Endothelial cell of umbilical vein (primary cell): ENCODE results near the gene TSPAN14. TPM values are rescaled to one million over a fixed set of nuclear protein-coding genes. Genes with fewer than 3 reads are reported as not detected.
A peak's percentile ranks its signal among the peaks of the same experiment; 100 is the strongest.

ENCODE experiments used
- BruUV-seq: library from RNA; stranded (reverse); fragments of 400-500 nt; replicated peaks from 2 replicates; lab custom pipeline; 2021; lab: Mats Ljungman, UMichigan
- CTCF ChIA-PET: fragments of 300-600, 350-600 bp; sonication (Branson Sonifier 250); formaldehyde crosslinking; loops from one replicate; lab custom pipeline; 2021; ENCODE audit warnings: antibody characterized with exemption, inconsistent platforms; lab: Charles Lee
- POLR2A ChIA-PET: fragments of 300-600, 350-600 bp; sonication (Branson Sonifier 250); formaldehyde crosslinking; loops from one replicate; lab custom pipeline; 2021; ENCODE audit warnings: antibody characterized with exemption, inconsistent platforms; lab: Charles Lee
- DNase-seq: peaks from one replicate; pipeline ENCODE4 v3.0.0-alpha.2; 2011; ENCODE audit warnings: low read depth, low spot score
- FAIRE-seq: peaks from 2 replicates; lab custom pipeline; 2011; peaks lifted over from hg19 to GRCh38; lab: Jason Lieb, UNC
- H2AFZ ChIP-seq: 2 replicates; pipeline ENCODE4 v1.6.0; 2012; ENCODE audit warnings: low read depth, low read length, control low read depth, inconsistent platforms
- H3K27ac ChIP-seq: 2 replicates; pipeline ENCODE4 v1.5.1; 2011; ENCODE audit warnings: low read depth, mild to moderate bottlenecking, control low read depth, low read length, moderate library complexity; ENCODE audit not compliant: insufficient read depth
- H3K27me3 ChIP-seq, 2 experiments: 2 replicates each; pipeline versions ENCODE4 v1.6.0 to v1.6.1; 2011; ENCODE audit warnings: low read length in 2 of 2, mixed read lengths in 1 of 2; ENCODE audit not compliant: control insufficient read depth in 2 of 2, insufficient read depth in 2 of 2
- H3K36me3 ChIP-seq, 2 experiments: 2 replicates in 1 of 2; 3 replicates in 1 of 2; pipeline ENCODE4 v1.5.1; 2011; ENCODE audit warnings: low read length in 2 of 2, mild to moderate bottlenecking in 1 of 2, moderate library complexity in 1 of 2; ENCODE audit not compliant: control insufficient read depth in 2 of 2, insufficient read depth in 2 of 2; ENCODE audit errors: extremely low read depth in 1 of 2
- H3K4me1 ChIP-seq: 3 replicates; pipeline ENCODE4 v1.5.1; 2011; ENCODE audit warnings: mild to moderate bottlenecking, low read length; ENCODE audit not compliant: control insufficient read depth, insufficient read depth; ENCODE audit errors: extremely low read depth
- H3K4me2 ChIP-seq: 2 replicates; pipeline ENCODE4 v1.6.1; 2011; ENCODE audit warnings: low read length, control low read depth, mixed read lengths; ENCODE audit not compliant: insufficient read depth
- H3K4me3 ChIP-seq, 3 experiments: fragments of 200-600 bp in 1 of 3; sonication (generic), shearing (Covaris generic) in 1 of 3; replicated peaks in 1 of 3; 2 replicates each; pipeline ENCODE4 v1.5.1; 2011 to 2016; ENCODE audit warnings: control low read depth in 3 of 3, low read length in 3 of 3, mild to moderate bottlenecking in 2 of 3, inconsistent platforms in 1 of 3, low read depth in 1 of 3, moderate library complexity in 1 of 3; ENCODE audit not compliant: insufficient read depth in 1 of 3
- H3K79me2 ChIP-seq: 2 replicates; pipeline ENCODE4 v1.6.0; 2012; ENCODE audit warnings: low read length, inconsistent platforms; ENCODE audit not compliant: control insufficient read depth, insufficient read depth
- H3K9ac ChIP-seq: replicated peaks from 2 replicates; pipeline ENCODE3; 2011; ENCODE audit warnings: low read length, control low read depth; ENCODE audit not compliant: insufficient read depth; ENCODE audit errors: extremely low read depth
- H3K9me1 ChIP-seq: replicated peaks from 3 replicates; pipeline ENCODE4 v1.6.0; 2011; ENCODE audit warnings: mild to moderate bottlenecking, low read length; ENCODE audit not compliant: control insufficient read depth, insufficient read depth; ENCODE audit errors: extremely low read depth
- H3K9me3 ChIP-seq: replicated peaks from 2 replicates; pipeline ENCODE4 v1.5.1; 2012; ENCODE audit warnings: low read length, inconsistent platforms; ENCODE audit not compliant: control insufficient read depth, insufficient read depth
- H4K20me1 ChIP-seq: replicated peaks from 2 replicates; pipeline ENCODE3; 2011; ENCODE audit warnings: mild to moderate bottlenecking, low read length; ENCODE audit not compliant: control insufficient read depth, insufficient read depth; ENCODE audit errors: extremely low read depth
- EZH2 ChIP-seq: IDR thresholded peaks from 2 replicates; pipeline ENCODE4 v1.6.1; 2012; ENCODE audit warnings: borderline replicate concordance, low read depth, mild to moderate bottlenecking, moderate library complexity, low read length, inconsistent platforms; ENCODE audit not compliant: severe bottlenecking
- FOS ChIP-seq: IDR thresholded peaks from 2 replicates; pipeline ENCODE4 v1.6.1; 2011; ENCODE audit warnings: mild to moderate bottlenecking, low read length, moderate library complexity, borderline replicate concordance; ENCODE audit not compliant: insufficient read depth
- GATA2 ChIP-seq: IDR thresholded peaks from 2 replicates; pipeline ENCODE4 v1.7.0; 2011; ENCODE audit warnings: low read depth, mild to moderate bottlenecking, moderate library complexity, mixed read lengths, low read length; ENCODE audit not compliant: insufficient read length, insufficient read depth
- JUN ChIP-seq: IDR thresholded peaks from 2 replicates; pipeline ENCODE4 v1.6.1; 2011; ENCODE audit warnings: borderline replicate concordance, low read depth; ENCODE audit not compliant: insufficient read length, insufficient read depth
- MYC ChIP-seq: IDR thresholded peaks from one replicate; pipeline ENCODE4 v1.6.1; 2011; ENCODE audit warnings: mild to moderate bottlenecking, low read depth, low read length
- POLR2A ChIP-seq: IDR thresholded peaks from 2 replicates; pipeline ENCODE4 v1.6.1; 2012; ENCODE audit warnings: low read depth, mild to moderate bottlenecking, control low read depth, low read length
- POLR2AphosphoS5 ChIP-seq: IDR thresholded peaks from 2 replicates; pipeline ENCODE4 v1.6.1; 2012; ENCODE audit warnings: low read depth, mild to moderate bottlenecking, control low read depth, low read length, moderate library complexity; ENCODE audit not compliant: insufficient read depth
- dilution Hi-C: fragments of 300-500 bp; cut with MboI; formaldehyde crosslinking; loops from one replicate; pipeline ENCODE4 v1.15.0; 2019; ENCODE audit warnings: low sequenced_read_pairs; ENCODE audit not compliant: extremely low pct_ligation_motif_present
- intact Hi-C: fragments of 100-400 bp; cut with micrococcal nuclease; formaldehyde crosslinking; loops from one replicate; pipeline ENCODE4 v1.10.0; 2022
- polyA plus RNA-seq, 4 experiments: library from polyadenylated mRNA; depleted of rRNA in 3 of 4; stranded (reverse) in 3 of 4; unstranded in 1 of 4; fragments of >200 nt; gene quantifications; 2 replicates each; pipeline versions ENCODE4 v1.2.1 to v1.2.3, GENCODE V29; 2011 to 2012; ENCODE audit warnings: missing spikeins in 1 of 4
- total RNA-seq: library from RNA; stranded (reverse); gene quantifications from 2 replicates; pipeline ENCODE4 v1.2.3, GENCODE V29; 2021
- TF ChIP-seq, protein P1 (sequence below), 2 donors: IDR thresholded peaks; 1 replicate in 1 of 2; 2 replicates in 1 of 2; pipeline ENCODE4 v1.5.1; 2011; ENCODE audit warnings: low read length in 2 of 2, mild to moderate bottlenecking in 2 of 2, moderate library complexity in 2 of 2, control low read depth in 1 of 2, inconsistent platforms in 1 of 2, low read depth in 1 of 2; ENCODE audit not compliant: insufficient read depth in 1 of 2; ENCODE audit errors: extremely low read depth in 1 of 2
- TF ChIP-seq, protein P2 (sequence below): IDR thresholded peaks from 2 replicates; pipeline ENCODE4 v1.6.1; 2011; ENCODE audit not compliant: insufficient read depth, insufficient read length

TSPAN14 gene
- total and polyA plus RNA-seq, 2 donors (not counting 3 experiments of a cell fraction or from before 2014, with no cell fraction given), result 210 to 242 TPM

DNA sequence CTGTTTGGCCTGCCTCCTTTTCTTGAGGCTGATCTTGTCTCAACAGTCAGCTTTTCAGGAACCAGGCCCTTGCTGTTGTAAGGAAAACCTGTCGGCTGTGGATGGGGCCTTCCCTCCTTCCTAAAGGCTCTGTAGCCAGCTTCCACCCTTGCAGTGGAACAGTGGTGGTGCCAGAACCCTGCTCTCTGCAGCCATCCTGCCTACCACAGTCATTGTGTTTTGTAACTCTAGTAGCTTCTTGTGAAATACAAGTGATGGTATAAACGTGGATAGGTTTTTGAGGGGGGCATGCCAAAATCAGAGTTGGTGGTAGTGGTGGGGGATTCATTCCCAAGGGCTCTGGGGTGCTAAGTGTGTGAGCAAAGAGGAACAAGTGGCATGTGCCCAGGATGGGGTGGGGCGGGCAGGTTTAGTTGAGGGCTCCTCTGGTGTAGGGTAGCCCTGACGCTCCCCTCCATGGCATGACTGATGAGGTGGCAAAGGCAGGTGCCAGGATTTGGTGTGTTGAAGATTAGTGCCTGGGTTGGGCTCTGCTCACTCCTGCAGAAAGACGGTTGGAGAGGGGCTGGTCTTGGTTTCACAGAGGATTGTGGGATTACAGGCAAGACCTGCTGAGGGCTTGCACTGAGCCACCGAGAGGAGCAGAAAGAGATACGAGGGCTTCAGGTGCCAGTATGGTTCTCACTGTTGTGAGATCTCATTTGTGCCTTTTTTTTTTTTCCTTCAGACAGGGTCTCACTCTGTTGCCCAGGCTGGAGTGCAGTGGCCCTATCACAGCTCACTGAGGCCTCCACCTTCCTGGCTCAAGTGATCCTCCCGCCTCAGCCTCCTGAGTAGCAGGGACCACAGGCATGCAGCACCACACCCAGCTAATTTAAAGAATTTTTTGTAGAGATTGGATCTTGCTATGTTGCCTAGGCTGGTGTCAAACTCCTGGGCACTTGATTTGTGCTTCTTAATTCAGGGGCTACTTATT, 7.4 kb downstream of the TSPAN14 start:
- Histone ChIP-seq H3K4me3 (no peak overlapping the region), H3K27me3 (no peaks in the 10 kb centered on the region), H3K4me1 (peaks cover 96% of the 10 kb centered on the region), H3K9me1 (no peaks in the 10 kb centered on the region), H2AFZ (no peak overlapping the region), H3K9me3 (no peaks in the 10 kb centered on the region), H4K20me1 (peaks cover 6% of the 10 kb centered on the region), H3K27ac (peak overlapping the region; percentile 13), H3K9ac (no peak overlapping the region), H3K79me2 (peaks cover 99% of the 10 kb centered on the region), H3K4me2 (no peak overlapping the region), H3K36me3 (peaks cover 4 to 6% of the 10 kb centered on the region in 2 experiments)
- intact Hi-C loops, result loop anchor here (1.0 kb wide), 1 partner anchor 7 kb away; the partner anchor contains the start of gene TSPAN14
- TF ChIP-seq EZH2 (no peak), FOS (no peak), POLR2AphosphoS5 (no peak), GATA2 (no peak), MYC (no peak), POLR2A (no peak), JUN (no peak)
- TF ChIP-seq, protein P1, sequence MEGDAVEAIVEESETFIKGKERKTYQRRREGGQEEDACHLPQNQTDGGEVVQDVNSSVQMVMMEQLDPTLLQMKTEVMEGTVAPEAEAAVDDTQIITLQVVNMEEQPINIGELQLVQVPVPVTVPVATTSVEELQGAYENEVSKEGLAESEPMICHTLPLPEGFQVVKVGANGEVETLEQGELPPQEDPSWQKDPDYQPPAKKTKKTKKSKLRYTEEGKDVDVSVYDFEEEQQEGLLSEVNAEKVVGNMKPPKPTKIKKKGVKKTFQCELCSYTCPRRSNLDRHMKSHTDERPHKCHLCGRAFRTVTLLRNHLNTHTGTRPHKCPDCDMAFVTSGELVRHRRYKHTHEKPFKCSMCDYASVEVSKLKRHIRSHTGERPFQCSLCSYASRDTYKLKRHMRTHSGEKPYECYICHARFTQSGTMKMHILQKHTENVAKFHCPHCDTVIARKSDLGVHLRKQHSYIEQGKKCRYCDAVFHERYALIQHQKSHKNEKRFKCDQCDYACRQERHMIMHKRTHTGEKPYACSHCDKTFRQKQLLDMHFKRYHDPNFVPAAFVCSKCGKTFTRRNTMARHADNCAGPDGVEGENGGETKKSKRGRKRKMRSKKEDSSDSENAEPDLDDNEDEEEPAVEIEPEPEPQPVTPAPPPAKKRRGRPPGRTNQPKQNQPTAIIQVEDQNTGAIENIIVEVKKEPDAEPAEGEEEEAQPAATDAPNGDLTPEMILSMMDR (IDR thresholded peaks at IDR 0.05; ENCODE audit: extremely low read depth in 1 of 2, insufficient read depth in 1 of 2, low read depth in 1 of 2, low read length in 2 of 2), result no peak
- TF ChIP-seq, protein P2, sequence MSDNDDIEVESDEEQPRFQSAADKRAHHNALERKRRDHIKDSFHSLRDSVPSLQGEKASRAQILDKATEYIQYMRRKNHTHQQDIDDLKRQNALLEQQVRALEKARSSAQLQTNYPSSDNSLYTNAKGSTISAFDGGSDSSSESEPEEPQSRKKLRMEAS, result no peak
- BruUV-seq, result no TSS peak
- ChIA-PET CTCF (interaction anchor here (1.1 to 37.4 kb wide), 5 partner anchors 8 to 45 kb away, joined by 3 to 1118 read pairs (median 13); no protein-coding TSS in a partner anchor), POLR2A (interaction anchor here (0.5 to 1.2 kb wide), 4 partner anchors 26 to 70 kb away, joined by 4 to 7 read pairs (median 4); no protein-coding TSS in a partner anchor)
- dilution Hi-C loops, result no loop called here
- no peak for FAIRE-seq
- DNase-seq, result no peak
